ENCODE results near the gene FYN. TPM values are rescaled to one million over a fixed set of nuclear protein-coding genes. Genes with fewer than 3 reads are reported as not detected.

Gene FYN
- total RNA-seq, 1 donor: 106 TPM

- no peak for TF ChIP-seq CTCF (IDR thresholded peaks at IDR 0.05; ENCODE audit: extremely low read depth, low read depth, low read length)
- H3K4me1 ChIP-seq (ENCODE audit: insufficient read depth, low read length): peaks cover 4% of the 10 kb centered on the region
Measured at GRCh38 chr6:111646034-111646433, 227.2 kb downstream of the FYN start.

GRCh38 chr6:111644893-111645430, 228.3 kb downstream of the FYN start:
- H3K4me3 ChIP-seq (ENCODE audit: insufficient read depth, low read length): no peak overlapping the region
- no peaks in the 10 kb centered on the region for H3K9me3 ChIP-seq (ENCODE audit: low read depth, low read length)
- no peak for TF ChIP-seq CTCF (IDR thresholded peaks at IDR 0.05; ENCODE audit: extremely low read depth, low read depth, low read length)
- no peaks in the 10 kb centered on the region for H3K36me3 ChIP-seq (ENCODE audit: insufficient read depth, low read length)
- no peak for DNase-seq (ENCODE audit: insufficient read length, low spot score, missing footprints)
- H4K20me1 ChIP-seq (ENCODE audit: insufficient read depth, low read length): no peaks in the 10 kb centered on the region
- no peak overlapping the region for H3K4me2 ChIP-seq (ENCODE audit: insufficient read depth, low read length)
- H2AFZ ChIP-seq (ENCODE audit: low read length): no peak overlapping the region
- H3K4me1 ChIP-seq (ENCODE audit: insufficient read depth, low read length): peaks cover 4% of the 10 kb centered on the region
- no peaks in the 10 kb centered on the region for H3K79me2 ChIP-seq (ENCODE audit: insufficient read depth, low read length)
- H3K27me3 ChIP-seq (ENCODE audit: insufficient read depth, low read length): no peaks in the 10 kb centered on the region
- no peak overlapping the region for H3K27ac ChIP-seq (ENCODE audit: low read depth, low read length)

More at GRCh38 chr6:111646034-111646433, 227.2 kb downstream of the FYN start:
- H3K27ac ChIP-seq (ENCODE audit: low read depth, low read length): no peak overlapping the region
- H4K20me1 ChIP-seq (ENCODE audit: insufficient read depth, low read length): no peaks in the 10 kb centered on the region
- no peak overlapping the region for H2AFZ ChIP-seq (ENCODE audit: low read length)
- no peak overlapping the region for H3K4me2 ChIP-seq (ENCODE audit: insufficient read depth, low read length)
- H3K79me2 ChIP-seq (ENCODE audit: insufficient read depth, low read length): no peaks in the 10 kb centered on the region
- no peak for DNase-seq (ENCODE audit: insufficient read length, low spot score, missing footprints)
- no peaks in the 10 kb centered on the region for H3K9me3 ChIP-seq (ENCODE audit: low read depth, low read length)
- no peaks in the 10 kb centered on the region for H3K27me3 ChIP-seq (ENCODE audit: insufficient read depth, low read length)
- H3K36me3 ChIP-seq (ENCODE audit: insufficient read depth, low read length): no peaks in the 10 kb centered on the region
- no peak overlapping the region for H3K4me3 ChIP-seq (ENCODE audit: insufficient read depth, low read length)

GRCh38 chr6:111642463-111643158, 230.6 kb downstream of the FYN start:
- Histone ChIP-seq H3K27ac (ENCODE audit: low read depth, low read length) (no peak overlapping the region), H3K27me3 (ENCODE audit: insufficient read depth, low read length) (no peaks in the 10 kb centered on the region), H3K36me3 (ENCODE audit: insufficient read depth, low read length) (no peaks in the 10 kb centered on the region)

More at GRCh38 chr6:111642463-111643158, 230.6 kb downstream of the FYN start:
- Histone ChIP-seq H4K20me1 (ENCODE audit: insufficient read depth, low read length) (no peaks in the 10 kb centered on the region), H3K9me3 (ENCODE audit: low read depth, low read length) (no peaks in the 10 kb centered on the region), H3K4me1 (ENCODE audit: insufficient read depth, low read length) (peaks cover 4% of the 10 kb centered on the region), H3K79me2 (ENCODE audit: insufficient read depth, low read length) (no peaks in the 10 kb centered on the region), H3K4me3 (ENCODE audit: insufficient read depth, low read length) (no peak overlapping the region), H2AFZ (ENCODE audit: low read length) (peak overlapping the region; percentile 30), H3K4me2 (ENCODE audit: insufficient read depth, low read length) (peak overlapping the region; percentile 49)
- DNase-seq (ENCODE audit: insufficient read length, low spot score, missing footprints): peak; percentile 89
- TF ChIP-seq CTCF (IDR thresholded peaks at IDR 0.05; ENCODE audit: extremely low read depth, low read depth, low read length): peak; percentile 79
